Retinal pigment epithelial cell (primary cell): ENCODE results near the gene PACSIN2.
A peak's percentile ranks its signal among the peaks of the same experiment; 100 is the strongest.
"Not testable (repeated sequence)": the region's sequence is repeated elsewhere in the genome, so short reads cannot be mapped to it uniquely, and the experiment has no call there.

ENCODE experiments used
- DNase-seq: peaks from one replicate; pipeline ENCODE4 v3.0.0-alpha.2; 2010; ENCODE audit warnings: low read depth
- H3K4me3 ChIP-seq: 2 replicates; pipeline ENCODE4 v1.5.1; 2011; ENCODE audit warnings: mild to moderate bottlenecking, low read length, control low read depth, moderate library complexity
- TF ChIP-seq, protein P1 (sequence below): conservative IDR thresholded peaks from 2 replicates; pipeline ENCODE4 v1.5.1; 2011; ENCODE audit warnings: low read depth, low read length, control low read depth, inconsistent platforms

The PACSIN2 gene

GRCh38 chr22:42938976-42939375, 76.0 kb downstream of the PACSIN2 start:
- no peak overlapping the region for H3K4me3 ChIP-seq
- TF ChIP-seq, protein P1, sequence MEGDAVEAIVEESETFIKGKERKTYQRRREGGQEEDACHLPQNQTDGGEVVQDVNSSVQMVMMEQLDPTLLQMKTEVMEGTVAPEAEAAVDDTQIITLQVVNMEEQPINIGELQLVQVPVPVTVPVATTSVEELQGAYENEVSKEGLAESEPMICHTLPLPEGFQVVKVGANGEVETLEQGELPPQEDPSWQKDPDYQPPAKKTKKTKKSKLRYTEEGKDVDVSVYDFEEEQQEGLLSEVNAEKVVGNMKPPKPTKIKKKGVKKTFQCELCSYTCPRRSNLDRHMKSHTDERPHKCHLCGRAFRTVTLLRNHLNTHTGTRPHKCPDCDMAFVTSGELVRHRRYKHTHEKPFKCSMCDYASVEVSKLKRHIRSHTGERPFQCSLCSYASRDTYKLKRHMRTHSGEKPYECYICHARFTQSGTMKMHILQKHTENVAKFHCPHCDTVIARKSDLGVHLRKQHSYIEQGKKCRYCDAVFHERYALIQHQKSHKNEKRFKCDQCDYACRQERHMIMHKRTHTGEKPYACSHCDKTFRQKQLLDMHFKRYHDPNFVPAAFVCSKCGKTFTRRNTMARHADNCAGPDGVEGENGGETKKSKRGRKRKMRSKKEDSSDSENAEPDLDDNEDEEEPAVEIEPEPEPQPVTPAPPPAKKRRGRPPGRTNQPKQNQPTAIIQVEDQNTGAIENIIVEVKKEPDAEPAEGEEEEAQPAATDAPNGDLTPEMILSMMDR: no peak
- no peak for DNase-seq

- DNase-seq: no peak
- H3K4me3 ChIP-seq: no peak overlapping the region
- TF ChIP-seq, protein P1: no peak
Measured at GRCh38 chr22:42938449-42938848, 76.5 kb downstream of the PACSIN2 start.

DNA sequence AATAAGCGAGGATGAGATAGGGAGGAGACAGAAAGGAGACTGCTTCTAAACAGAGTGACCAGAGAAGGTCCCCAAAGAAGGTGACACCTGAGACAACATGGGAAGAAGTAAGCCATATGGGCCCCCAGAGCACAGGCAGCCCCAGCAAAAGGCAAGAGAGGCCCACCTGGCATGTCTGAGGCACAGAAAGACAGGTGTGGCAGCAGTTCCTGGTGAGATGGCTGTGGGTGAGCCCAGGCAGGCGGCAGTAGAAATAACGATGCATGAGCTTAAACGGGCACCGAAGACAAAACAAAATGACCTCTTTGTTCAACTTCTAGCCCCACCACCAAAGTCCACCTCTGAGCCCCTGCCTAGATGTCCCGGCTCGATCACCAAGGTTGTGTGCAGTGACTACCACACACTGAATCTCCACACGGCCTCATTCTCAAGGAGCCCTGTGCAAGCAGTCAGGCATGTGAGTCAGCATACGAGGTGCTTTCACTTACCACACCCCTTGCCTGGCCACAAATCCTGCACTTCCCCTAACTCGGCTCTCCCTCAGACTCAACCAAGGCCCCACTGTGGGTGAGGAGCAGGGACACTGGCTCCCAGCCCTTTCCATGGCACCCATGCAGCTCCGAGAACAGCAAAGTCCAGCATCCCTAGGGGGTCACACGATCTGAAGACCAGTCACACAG, 77.6 kb downstream of the PACSIN2 start:
- TF ChIP-seq, protein P1: no peak
- H3K4me3 ChIP-seq: no peak overlapping the region
- peak; percentile 76 for DNase-seq

DNA sequence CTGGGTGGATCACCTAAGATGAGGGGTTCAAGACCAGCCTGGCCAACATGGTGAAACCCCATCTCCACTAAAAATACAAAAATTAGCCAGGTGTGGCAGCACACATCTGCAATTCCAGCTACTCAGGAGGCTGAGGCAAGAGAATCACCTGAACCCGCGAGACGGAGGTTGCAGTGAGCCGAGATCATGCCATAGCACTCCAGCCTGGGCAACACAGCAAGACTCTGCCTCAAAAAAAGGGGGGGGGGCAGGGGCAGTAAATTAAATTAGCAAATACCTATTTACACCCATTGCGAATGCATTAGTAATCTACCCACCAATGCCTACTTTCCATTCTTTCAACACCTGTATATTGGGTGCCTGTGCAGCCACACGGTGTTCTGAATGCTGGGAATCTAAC, 78.3 kb downstream of the PACSIN2 start:
- DNase-seq, H3K4me3 ChIP-seq: not testable (repeated sequence)

GRCh38 chr22:42934338-42934737, 80.6 kb downstream of the PACSIN2 start:
- TF ChIP-seq, protein P1: no peak
- no peak for DNase-seq
- H3K4me3 ChIP-seq: no peak overlapping the region

DNA sequence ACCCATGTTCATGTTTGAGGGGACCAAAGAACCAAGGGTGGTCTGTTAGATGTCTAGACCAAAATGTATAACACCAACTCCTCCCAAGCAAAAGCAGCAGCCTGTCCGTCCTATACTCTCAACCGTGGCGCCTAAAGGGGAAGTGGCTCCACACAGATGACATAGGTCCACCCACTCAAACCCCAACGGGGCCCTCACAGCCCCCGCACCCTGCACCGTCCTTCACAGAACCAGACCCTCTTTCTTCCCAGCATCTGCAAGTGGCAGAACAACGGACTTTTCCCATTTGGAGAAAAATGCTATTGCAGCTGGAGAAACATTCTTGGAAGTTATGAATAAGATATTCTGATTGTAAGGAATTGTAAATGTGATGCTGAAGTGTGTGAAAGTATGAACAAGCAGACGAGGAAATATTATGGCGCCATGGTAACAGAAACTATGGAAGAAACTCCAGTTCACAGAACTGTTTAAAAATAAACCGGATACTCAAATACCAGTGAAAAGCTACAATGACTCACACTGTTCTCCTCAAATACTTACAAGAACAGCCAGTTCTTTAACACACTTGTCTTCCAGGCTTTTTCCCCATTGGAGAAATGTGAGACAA, 81.4 kb downstream of the PACSIN2 start:
- peak; percentile 94 for DNase-seq

DNA sequence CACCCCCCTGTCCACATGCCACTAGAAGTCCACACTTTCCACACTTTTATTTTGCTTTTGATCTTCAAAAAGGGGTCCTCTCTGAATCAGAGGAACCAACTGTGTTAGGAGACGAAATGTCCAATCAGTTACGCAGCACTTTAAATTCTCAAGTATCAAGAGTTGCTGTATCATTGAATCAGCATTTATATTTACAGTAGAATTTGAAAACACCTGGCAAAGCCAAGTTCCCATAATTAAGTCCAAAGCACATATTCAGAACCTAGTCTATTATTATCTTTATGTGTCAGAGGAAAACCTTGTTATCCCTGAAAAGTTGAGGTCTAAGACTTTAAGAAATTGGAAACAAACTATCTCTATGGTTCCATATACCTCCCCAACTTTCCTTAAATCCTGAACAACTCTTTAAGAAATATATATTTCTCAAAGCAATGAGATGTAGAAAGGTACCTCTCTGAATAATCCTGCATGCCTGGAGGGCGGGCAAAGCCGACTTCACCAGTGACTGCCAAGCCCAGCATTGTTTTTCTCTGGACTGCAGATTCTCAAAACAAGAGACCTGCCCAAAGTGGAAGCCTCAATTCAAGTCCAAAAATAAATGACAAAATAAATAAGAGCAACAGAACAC, 82.0 kb downstream of the PACSIN2 start:
- H3K4me3 ChIP-seq: no peak overlapping the region
- DNase-seq: no peak
- TF ChIP-seq, protein P1: no peak

More for the DNA sequence above, 81.4 kb downstream of the PACSIN2 start:
- TF ChIP-seq, protein P1: no peak
- H3K4me3 ChIP-seq: no peak overlapping the region
